Astrocyte (in vitro differentiated cells and primary cell): ENCODE results near the gene SLC48A1. TPM values are rescaled to one million over a fixed set of nuclear protein-coding genes. Genes with fewer than 3 reads are reported as not detected.

Source experiments
- DNase-seq: peaks from one replicate; pipeline ENCODE4 v3.0.0-alpha.2; 2010; ENCODE audit warnings: low read depth
- FAIRE-seq: peaks from 2 replicates; lab custom pipeline; 2011; peaks lifted over from hg19 to GRCh38; lab: Jason Lieb, UNC
- H2AFZ ChIP-seq: 2 replicates; pipeline ENCODE4 v1.6.0; 2012; ENCODE audit warnings: low read depth, low read length, inconsistent platforms
- H3K27ac ChIP-seq: 2 replicates; pipeline ENCODE4 v1.5.1; 2011; ENCODE audit warnings: low read depth, low read length, inconsistent platforms
- H3K27me3 ChIP-seq: 2 replicates; pipeline ENCODE4 v1.6.0; 2011; ENCODE audit warnings: low read length, inconsistent platforms; ENCODE audit not compliant: insufficient read depth
- H3K36me3 ChIP-seq: 2 replicates; pipeline ENCODE4 v1.5.1; 2011; ENCODE audit warnings: low read length, inconsistent platforms; ENCODE audit not compliant: insufficient read depth
- H3K4me1 ChIP-seq: 2 replicates; pipeline ENCODE4 v1.5.1; 2011; ENCODE audit warnings: low read length, inconsistent platforms; ENCODE audit not compliant: insufficient read depth
- H3K4me2 ChIP-seq: 2 replicates; pipeline ENCODE4 v1.6.0; 2012; ENCODE audit warnings: low read length, inconsistent platforms
- H3K4me3 ChIP-seq: 2 replicates; pipeline ENCODE4 v1.5.1; 2011; ENCODE audit warnings: low read depth, mild to moderate bottlenecking, low read length, inconsistent platforms; ENCODE audit not compliant: insufficient read depth
- H3K79me2 ChIP-seq: 2 replicates; pipeline ENCODE4 v1.6.0; 2012; ENCODE audit warnings: mild to moderate bottlenecking, low read length, inconsistent platforms; ENCODE audit not compliant: insufficient read depth
- H3K9ac ChIP-seq: 2 replicates; pipeline ENCODE4 v1.6.0; 2012; ENCODE audit warnings: mild to moderate bottlenecking, low read length, inconsistent platforms
- H3K9me3 ChIP-seq: 2 replicates; pipeline ENCODE4 v1.5.1; 2012; ENCODE audit warnings: low read depth, mild to moderate bottlenecking, low read length, inconsistent platforms; ENCODE audit not compliant: insufficient read depth
- H4K20me1 ChIP-seq: 2 replicates; pipeline ENCODE4 v1.6.0; 2012; ENCODE audit warnings: low read length, inconsistent platforms; ENCODE audit not compliant: insufficient read depth
- H3K27ac Mint-ChIP-seq: one replicate; pipeline ENCODE4 v1.8.0; 2021; ENCODE audit warnings: mild to moderate bottlenecking, mixed read lengths; ENCODE audit not compliant: unreplicated experiment
- H3K27me3 Mint-ChIP-seq: one replicate; pipeline ENCODE4 v1.8.0; 2021; ENCODE audit warnings: low read depth, mixed read lengths; ENCODE audit not compliant: unreplicated experiment
- H3K36me3 Mint-ChIP-seq: one replicate; pipeline ENCODE4 v1.8.0; 2021; ENCODE audit warnings: low read depth, mixed read lengths; ENCODE audit not compliant: unreplicated experiment
- H3K4me1 Mint-ChIP-seq: one replicate; pipeline ENCODE4 v1.8.0; 2021; ENCODE audit warnings: low read depth, mixed read lengths; ENCODE audit not compliant: unreplicated experiment
- H3K4me3 Mint-ChIP-seq: one replicate; pipeline ENCODE4 v1.8.0; 2021; ENCODE audit warnings: mild to moderate bottlenecking, moderate library complexity, mixed read lengths; ENCODE audit not compliant: unreplicated experiment
- H3K9me3 Mint-ChIP-seq: one replicate; pipeline ENCODE4 v1.8.0; 2021; ENCODE audit warnings: mild to moderate bottlenecking, mixed read lengths; ENCODE audit not compliant: unreplicated experiment
- CTCF ChIP-seq: IDR thresholded peaks from 2 replicates; pipeline ENCODE4 v1.5.1; 2011; ENCODE audit warnings: low read depth, mild to moderate bottlenecking, inconsistent platforms, low read length, moderate library complexity; ENCODE audit not compliant: insufficient read depth
- EZH2 ChIP-seq: IDR thresholded peaks from 2 replicates; pipeline ENCODE4 v1.6.1; 2012; ENCODE audit warnings: mild to moderate bottlenecking, low read length, inconsistent platforms; ENCODE audit not compliant: insufficient read depth
- total RNA-seq: library from RNA; stranded (reverse); gene quantifications from 2 replicates; pipeline ENCODE4 v1.2.1, GENCODE V29; 2021

Gene SLC48A1
- total RNA-seq, 1 donor from 2014 or later, result 23.8 TPM

GRCh38 chr12:47757840-47758583, 15.0 kb upstream of the SLC48A1 start:
- Histone ChIP-seq H3K9ac (peak overlapping the region; percentile 75), H3K4me2 (peak overlapping the region; percentile 87), H2AFZ (peak overlapping the region; percentile 84), H3K79me2 (no peaks in the 10 kb centered on the region), H3K4me1 (peaks cover 29% of the 10 kb centered on the region), H3K36me3 (no peaks in the 10 kb centered on the region), H3K9me3 (no peaks in the 10 kb centered on the region), H3K27me3 (no peaks in the 10 kb centered on the region), H3K4me3 (peak overlapping the region; percentile 66), H3K27ac (no peak overlapping the region), H4K20me1 (no peaks in the 10 kb centered on the region)
- DNase-seq (no peak), FAIRE-seq (no peak)
- Mint-ChIP-seq H3K4me1 (peaks cover 25% of the 10 kb centered on the region), H3K9me3 (no peaks in the 10 kb centered on the region), H3K4me3 (peak overlapping the region; percentile 79), H3K36me3 (peaks cover 6% of the 10 kb centered on the region), H3K27ac (no peak overlapping the region), H3K27me3 (peaks cover 9% of the 10 kb centered on the region)
- TF ChIP-seq EZH2 (no peak), CTCF (no peak)

- peak overlapping the region; percentile 84 for H2AFZ ChIP-seq
- Mint-ChIP-seq H3K4me3 (peak overlapping the region; percentile 79), H3K27me3 (peaks cover 9% of the 10 kb centered on the region), H3K4me1 (peaks cover 22% of the 10 kb centered on the region), H3K27ac (no peak overlapping the region), H3K36me3 (peaks cover 6% of the 10 kb centered on the region), H3K9me3 (no peaks in the 10 kb centered on the region)
- H3K79me2 ChIP-seq, result no peaks in the 10 kb centered on the region
- TF ChIP-seq EZH2 (no peak), CTCF (no peak)
- H3K4me1 ChIP-seq, result peaks cover 24% of the 10 kb centered on the region
- peak overlapping the region; percentile 75 for H3K9ac ChIP-seq
- no peaks in the 10 kb centered on the region for H3K36me3 ChIP-seq
- no peaks in the 10 kb centered on the region for H3K27me3 ChIP-seq
- H3K4me3 ChIP-seq, result peak overlapping the region; percentile 66
- no peak for DNase-seq
- H4K20me1 ChIP-seq, result no peaks in the 10 kb centered on the region
- peak overlapping the region; percentile 30 for H3K27ac ChIP-seq
- FAIRE-seq, result no peak
- H3K4me2 ChIP-seq, result peak overlapping the region; percentile 87
- no peaks in the 10 kb centered on the region for H3K9me3 ChIP-seq
Observed at GRCh38 chr12:47758584-47758833, 14.5 kb upstream of the SLC48A1 start.
